Epithelial cell of proximal tubule (primary cell): ENCODE measurements around the gene VSIG1. TPM values are rescaled to one million over a fixed set of nuclear protein-coding genes. Genes with fewer than 3 reads are reported as not detected.

Source experiments
- DNase-seq: peaks from one replicate; pipeline ENCODE4 v3.0.0-alpha.2; 2011; ENCODE audit warnings: low read depth
- H3K4me3 ChIP-seq: 2 replicates; pipeline ENCODE4 v1.5.1; 2011; ENCODE audit warnings: low read depth, mild to moderate bottlenecking, low read length
- total RNA-seq: library from RNA; depleted of rRNA; stranded (reverse); fragments of >200 nt; gene quantifications from 2 replicates; pipeline ENCODE4 v1.2.3, GENCODE V29; 2015
- TF ChIP-seq, protein P1 (sequence below): conservative IDR thresholded peaks from 2 replicates; pipeline ENCODE4 v1.5.1; 2012; ENCODE audit warnings: low read depth, mild to moderate bottlenecking, low read length

The VSIG1 gene
- total RNA-seq, 1 donor from 2014 or later: 1.8 TPM

DNA sequence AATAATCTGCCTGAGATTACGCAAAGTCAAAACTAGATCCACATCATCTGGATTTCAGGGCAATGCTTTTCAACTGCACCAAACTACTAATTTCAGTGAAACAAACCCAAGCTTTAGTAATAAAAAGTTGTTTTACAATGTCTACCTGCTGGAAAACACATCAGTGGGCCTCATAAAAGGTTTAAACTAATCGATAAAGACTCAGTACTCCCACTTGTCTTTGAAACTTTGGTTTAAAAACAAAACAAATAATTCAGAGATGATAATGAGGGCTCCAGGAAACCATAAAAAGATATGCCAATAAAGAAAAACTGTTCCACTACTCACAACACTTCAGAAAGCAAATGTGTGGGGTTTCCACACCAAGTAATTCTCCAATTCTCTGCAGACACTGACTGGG is 36.2 kb downstream of the VSIG1 start:
- DNase-seq: no peak
- no peak overlapping the region for H3K4me3 ChIP-seq

DNA sequence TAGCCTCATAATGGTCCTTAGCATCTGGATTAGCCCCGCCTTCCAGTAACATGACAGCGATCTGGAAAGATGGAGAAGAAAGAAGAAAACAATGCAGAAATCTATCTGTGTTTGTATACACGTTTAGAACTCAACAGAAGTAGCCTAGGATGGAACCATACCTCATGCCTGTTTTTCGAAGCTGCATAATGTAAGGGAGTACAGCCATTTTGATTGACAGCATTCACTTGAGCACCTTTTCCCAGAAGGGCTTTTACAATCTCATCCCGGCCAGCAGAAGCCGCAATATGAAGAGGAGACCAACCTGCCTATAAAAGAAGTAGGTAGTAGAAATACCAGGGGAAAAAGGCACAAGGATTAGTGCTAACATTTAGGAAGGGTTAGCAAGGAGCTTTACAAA is 42.9 kb downstream of the VSIG1 start:
- no peak for DNase-seq
- no peak overlapping the region for H3K4me3 ChIP-seq
- TF ChIP-seq, protein P1, sequence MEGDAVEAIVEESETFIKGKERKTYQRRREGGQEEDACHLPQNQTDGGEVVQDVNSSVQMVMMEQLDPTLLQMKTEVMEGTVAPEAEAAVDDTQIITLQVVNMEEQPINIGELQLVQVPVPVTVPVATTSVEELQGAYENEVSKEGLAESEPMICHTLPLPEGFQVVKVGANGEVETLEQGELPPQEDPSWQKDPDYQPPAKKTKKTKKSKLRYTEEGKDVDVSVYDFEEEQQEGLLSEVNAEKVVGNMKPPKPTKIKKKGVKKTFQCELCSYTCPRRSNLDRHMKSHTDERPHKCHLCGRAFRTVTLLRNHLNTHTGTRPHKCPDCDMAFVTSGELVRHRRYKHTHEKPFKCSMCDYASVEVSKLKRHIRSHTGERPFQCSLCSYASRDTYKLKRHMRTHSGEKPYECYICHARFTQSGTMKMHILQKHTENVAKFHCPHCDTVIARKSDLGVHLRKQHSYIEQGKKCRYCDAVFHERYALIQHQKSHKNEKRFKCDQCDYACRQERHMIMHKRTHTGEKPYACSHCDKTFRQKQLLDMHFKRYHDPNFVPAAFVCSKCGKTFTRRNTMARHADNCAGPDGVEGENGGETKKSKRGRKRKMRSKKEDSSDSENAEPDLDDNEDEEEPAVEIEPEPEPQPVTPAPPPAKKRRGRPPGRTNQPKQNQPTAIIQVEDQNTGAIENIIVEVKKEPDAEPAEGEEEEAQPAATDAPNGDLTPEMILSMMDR: no peak

More for the DNA sequence above, 36.2 kb downstream of the VSIG1 start:
- TF ChIP-seq, protein P1: no peak

DNA sequence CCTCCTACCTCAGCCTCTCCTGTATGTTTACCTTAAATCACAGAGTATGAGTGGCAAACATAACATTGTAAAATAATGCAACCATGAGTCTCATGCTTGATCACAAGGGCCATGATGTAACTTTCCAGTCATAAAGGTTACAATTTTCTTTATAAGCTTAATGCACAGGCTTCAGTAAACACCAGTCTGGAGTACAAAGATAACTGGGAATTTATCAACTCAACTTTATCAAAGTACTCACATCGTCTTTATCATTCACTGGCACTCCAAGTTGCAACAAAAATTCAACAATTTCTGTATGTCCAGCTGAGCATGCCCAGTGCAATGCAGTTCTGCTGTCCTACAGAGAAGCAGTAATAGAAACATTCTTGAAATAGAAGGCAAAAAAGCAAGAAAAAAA is 43.6 kb downstream of the VSIG1 start:
- TF ChIP-seq, protein P1: no peak
- H3K4me3 ChIP-seq: no peak overlapping the region
- DNase-seq: no peak

DNA sequence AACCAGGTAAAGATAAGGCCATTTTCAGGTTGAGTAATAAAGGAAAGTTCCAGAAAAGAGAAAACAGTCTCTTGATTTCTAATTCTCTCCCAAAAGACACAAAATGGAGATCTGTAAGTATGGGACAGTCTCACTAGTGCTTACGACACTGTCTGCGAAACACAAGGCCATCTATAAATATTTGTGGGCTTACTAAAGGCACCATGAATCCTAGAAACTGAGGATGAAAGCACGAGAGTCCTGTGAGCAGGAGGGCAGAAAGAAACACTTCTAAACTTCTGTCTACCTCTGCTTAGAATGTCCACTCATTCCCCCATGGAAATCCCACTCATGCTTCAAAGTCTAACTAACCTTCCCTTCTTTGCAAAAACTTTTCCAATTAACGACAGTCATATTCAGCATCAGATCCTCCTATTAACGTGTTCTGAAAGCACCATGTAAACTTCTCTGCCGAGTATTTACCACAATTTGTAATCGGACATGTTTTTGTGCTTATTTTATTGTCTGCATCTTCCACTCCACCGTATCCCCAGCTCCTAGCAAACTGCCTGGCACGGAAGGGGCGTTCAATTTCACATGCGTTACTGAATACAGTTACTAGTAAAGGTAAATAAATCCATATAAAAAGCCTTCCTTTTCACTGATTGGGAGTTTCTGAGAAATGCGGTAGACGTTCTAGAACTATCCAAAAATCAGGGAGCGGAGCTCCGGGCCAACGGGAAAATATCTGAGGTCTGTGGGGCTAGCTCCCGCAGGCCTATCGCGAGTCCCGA is 45.8 kb downstream of the VSIG1 start:
- no peak for DNase-seq
- TF ChIP-seq, protein P1: no peak
- peak overlapping the region; percentile 56 for H3K4me3 ChIP-seq

DNA sequence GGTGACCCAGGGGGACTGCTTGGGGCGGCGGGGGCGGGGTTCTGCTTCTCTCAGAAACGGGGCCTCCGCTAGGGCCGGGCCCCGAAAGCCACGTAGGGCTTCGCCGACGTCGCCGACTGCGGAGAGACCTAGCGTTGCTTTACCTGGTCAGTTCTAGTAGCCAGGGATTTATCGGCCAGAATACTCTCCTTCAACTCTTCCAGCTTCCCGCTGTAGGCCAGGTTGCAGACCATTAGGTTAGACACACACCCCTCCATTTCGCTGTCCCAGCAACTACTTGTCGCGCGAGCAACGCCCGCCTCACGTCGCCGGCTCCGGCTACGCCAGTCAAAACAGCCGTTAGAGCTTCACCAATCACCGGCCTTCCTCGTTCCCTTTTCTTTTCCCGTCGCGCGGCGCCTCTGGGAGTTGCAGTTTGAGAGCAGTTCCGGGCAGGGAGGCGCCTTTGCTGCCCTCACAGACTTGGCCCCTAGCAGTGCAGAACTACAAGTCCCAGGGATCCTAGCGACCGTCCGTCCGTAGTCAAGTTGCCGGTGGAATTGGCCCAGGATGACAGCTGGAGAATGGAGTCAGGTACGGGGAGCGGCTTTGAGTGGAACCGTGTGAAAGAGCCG is 46.5 kb downstream of the VSIG1 start, which contains the start of the genes ATG4A and PSMD10:
Gene ATG4A, plus strand, starts transcription at position 515 of the 614 bp plus-strand sequence. Its CDS starts 49 bp downstream, at position 564.
Gene PSMD10, minus strand, starts transcription at position 279 of the 614 bp plus-strand sequence. Its CDS starts 22 bp downstream, at position 257.
- TF ChIP-seq, protein P1: no peak
- peak within 1 kb of the TSS; percentile 56 for H3K4me3 ChIP-seq
- DNase-seq: peak; percentile 70

DNA sequence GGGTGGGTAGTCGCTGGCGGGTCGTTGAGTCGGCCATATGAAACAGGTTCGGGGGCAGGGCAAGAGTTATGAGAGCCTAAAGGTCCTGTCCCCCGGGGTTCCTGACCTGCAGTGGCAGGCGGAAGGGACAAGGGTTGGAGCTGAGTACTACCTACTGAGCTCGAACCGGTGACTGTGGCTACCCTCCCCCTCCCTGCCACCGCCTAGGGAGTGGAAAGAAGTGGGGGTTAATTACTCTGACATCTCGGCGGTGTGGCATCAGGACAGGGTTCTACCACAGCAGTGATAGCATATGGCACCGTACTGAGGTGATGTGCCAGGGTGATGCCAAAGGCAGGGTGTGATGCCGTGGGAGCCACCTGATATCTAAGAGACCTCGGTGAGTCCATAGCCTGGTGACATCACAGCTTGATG is 47.0 kb downstream of the VSIG1 start:
- no peak for DNase-seq
- TF ChIP-seq, protein P1: no peak
- peak overlapping the region; percentile 56 for H3K4me3 ChIP-seq

DNA sequence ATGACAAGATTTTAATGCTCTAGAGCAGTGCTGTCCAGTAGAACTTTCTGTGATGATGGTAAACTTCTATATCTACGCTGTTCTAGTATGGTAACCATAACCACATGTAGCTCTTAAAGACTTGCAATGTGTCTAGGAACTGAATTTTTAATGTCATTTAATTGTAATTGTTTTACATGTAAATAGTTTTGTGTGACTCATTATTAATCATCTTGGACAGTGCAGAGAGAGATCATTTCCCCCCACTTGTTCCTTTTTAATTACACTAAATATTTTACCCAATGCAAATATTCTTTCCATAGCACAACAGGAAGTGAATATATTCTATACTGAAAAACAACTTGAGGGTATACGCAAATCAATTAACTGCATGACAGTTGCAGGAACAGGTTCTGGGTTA is 52.5 kb downstream of the VSIG1 start:
- TF ChIP-seq, protein P1: no peak
- no peak for DNase-seq
- no peak overlapping the region for H3K4me3 ChIP-seq
